Measurements from ENCODE around the gene RAPGEF6. TPM values are rescaled to one million over a fixed set of nuclear protein-coding genes. Genes with fewer than 3 reads are reported as not detected.
A peak's percentile ranks its signal among the peaks of the same experiment; 100 is the strongest.
"Not testable (repeated sequence)": the region's sequence is repeated elsewhere in the genome, so short reads cannot be mapped to it uniquely, and the experiment has no call there.

RAPGEF6 gene
- total RNA-seq, 1 donor from 2014 or later, result 29.1 TPM

DNA sequence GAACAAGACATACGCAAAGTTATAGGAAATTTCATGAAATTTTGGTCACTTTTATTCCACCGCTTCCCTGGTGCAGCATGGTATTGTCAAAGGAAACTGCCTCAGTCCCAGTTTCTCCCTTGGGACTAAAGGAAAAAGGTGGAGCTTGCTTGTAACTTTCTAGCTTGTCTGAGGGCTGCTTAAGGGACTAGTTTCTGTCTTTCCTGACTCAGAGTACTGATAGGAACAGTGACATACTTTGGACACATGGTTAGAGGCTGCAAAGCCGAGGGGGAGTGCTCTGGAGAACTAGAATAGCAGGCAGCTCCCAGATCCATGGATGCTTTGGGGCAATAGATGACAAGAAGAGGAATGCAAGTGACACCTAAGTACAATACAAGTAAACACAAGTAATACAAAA is 234.4 kb downstream of the RAPGEF6 start:
- Mint-ChIP-seq H3K4me1 (ENCODE audit: low read depth) (no peaks in the 10 kb centered on the region), H3K4me3 (ENCODE audit: low read depth) (no peak overlapping the region)

DNA sequence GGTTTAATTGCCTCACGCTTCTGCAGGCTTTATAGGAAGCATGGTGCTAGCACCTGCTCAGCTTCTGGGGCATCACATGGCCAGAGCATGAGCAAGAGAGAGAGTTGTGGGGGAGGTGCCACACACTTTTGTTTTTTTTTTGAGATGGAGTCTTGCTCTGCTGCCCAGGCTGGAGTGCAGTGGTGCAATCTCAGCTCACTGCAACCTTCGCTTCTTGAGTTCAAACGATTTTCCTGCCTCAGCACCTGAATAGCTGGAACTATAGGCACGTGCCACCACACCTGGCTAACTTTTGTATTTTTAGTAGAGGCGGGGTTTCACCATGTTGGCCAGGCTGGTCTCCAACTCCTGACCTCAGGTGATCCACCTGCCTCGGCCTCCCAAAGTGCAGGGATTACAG is 236.0 kb downstream of the RAPGEF6 start:
- Mint-ChIP-seq H3K9me3 (ENCODE audit: low read depth) (peaks cover 21% of the 10 kb centered on the region), H3K36me3 (ENCODE audit: insufficient read depth) (peaks cover 50% of the 10 kb centered on the region)
- H3K27ac Mint-ChIP-seq; H3K27me3 Mint-ChIP-seq; H3K4me3 Mint-ChIP-seq (ENCODE audit: low read depth); DNase-seq (ENCODE audit: low spot score, unreplicated experiment); H3K4me1 Mint-ChIP-seq (ENCODE audit: low read depth): not testable (repeated sequence)

More for the DNA sequence above, 234.4 kb downstream of the RAPGEF6 start:
- TF ChIP-seq, protein P1, sequence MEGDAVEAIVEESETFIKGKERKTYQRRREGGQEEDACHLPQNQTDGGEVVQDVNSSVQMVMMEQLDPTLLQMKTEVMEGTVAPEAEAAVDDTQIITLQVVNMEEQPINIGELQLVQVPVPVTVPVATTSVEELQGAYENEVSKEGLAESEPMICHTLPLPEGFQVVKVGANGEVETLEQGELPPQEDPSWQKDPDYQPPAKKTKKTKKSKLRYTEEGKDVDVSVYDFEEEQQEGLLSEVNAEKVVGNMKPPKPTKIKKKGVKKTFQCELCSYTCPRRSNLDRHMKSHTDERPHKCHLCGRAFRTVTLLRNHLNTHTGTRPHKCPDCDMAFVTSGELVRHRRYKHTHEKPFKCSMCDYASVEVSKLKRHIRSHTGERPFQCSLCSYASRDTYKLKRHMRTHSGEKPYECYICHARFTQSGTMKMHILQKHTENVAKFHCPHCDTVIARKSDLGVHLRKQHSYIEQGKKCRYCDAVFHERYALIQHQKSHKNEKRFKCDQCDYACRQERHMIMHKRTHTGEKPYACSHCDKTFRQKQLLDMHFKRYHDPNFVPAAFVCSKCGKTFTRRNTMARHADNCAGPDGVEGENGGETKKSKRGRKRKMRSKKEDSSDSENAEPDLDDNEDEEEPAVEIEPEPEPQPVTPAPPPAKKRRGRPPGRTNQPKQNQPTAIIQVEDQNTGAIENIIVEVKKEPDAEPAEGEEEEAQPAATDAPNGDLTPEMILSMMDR (IDR thresholded peaks at IDR 0.05; ENCODE audit: unreplicated experiment), result no peak
- DNase-seq (ENCODE audit: low spot score, unreplicated experiment), result no peak
- H3K36me3 Mint-ChIP-seq (ENCODE audit: insufficient read depth), result peaks cover 51% of the 10 kb centered on the region
- H3K27ac Mint-ChIP-seq, result peak overlapping the region; percentile 31
- H3K9me3 Mint-ChIP-seq (ENCODE audit: low read depth), result peaks cover 21% of the 10 kb centered on the region
- H3K27me3 Mint-ChIP-seq, result no peaks in the 10 kb centered on the region

DNA sequence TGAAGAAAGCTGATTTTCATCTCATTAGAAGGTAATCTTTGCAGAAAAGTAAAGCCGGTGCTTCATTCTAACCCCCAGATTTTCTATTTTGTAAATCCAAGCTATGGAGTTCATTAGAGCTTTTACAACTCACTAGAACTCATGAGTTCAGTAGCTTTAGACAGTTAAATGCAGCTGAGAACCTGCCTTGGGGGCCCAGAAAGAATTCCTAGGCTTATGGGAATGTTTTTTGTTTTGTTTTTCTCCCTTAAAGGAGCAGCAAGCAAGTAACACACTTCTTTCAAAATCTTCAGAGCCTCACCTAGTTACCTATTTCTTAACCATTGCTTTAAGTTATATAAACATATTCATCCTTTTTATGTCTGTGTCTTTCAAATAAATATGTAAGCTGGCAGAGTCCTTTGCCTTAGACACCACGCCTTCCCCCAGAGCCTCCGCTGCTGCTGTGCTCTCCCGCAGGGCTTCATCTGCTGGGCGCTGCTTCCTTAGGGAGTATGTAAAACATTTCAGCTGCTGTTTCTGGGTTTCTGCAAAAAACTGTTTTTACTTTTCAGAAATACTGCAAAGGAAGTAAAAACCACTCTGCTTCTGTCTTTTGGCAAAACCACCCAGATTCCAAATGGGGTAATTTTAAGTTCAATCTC is 238.3 kb downstream of the RAPGEF6 start:
- Mint-ChIP-seq H3K9me3 (ENCODE audit: low read depth) (peaks cover 6% of the 10 kb centered on the region), H3K4me3 (ENCODE audit: low read depth) (no peak overlapping the region), H3K4me1 (ENCODE audit: low read depth) (peaks cover 14% of the 10 kb centered on the region), H3K36me3 (ENCODE audit: insufficient read depth) (peaks cover 35% of the 10 kb centered on the region), H3K27ac (peak overlapping the region; percentile 65), H3K27me3 (no peaks in the 10 kb centered on the region)
- TF ChIP-seq, protein P1 (IDR thresholded peaks at IDR 0.05; ENCODE audit: unreplicated experiment), result no peak
- no peak for DNase-seq (ENCODE audit: low spot score, unreplicated experiment)

DNA sequence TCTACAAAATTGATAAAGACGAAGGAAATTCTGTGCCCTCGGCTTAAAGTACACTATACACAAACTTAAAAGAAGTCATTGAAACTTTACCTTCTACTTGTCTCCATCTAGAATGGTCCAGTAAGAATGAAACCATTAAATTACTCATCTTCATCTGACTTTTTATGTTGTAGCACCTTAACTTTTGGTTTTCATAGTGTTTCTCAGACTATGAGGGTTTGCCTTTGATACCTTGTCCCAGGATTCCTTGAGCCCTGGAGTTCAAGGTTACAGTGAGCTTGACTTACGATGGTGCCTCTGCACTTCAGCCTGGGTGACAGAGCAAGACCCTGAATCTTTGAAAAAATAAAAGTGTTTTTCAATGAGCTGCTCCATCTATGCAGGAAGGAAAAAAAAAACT is 239.0 kb downstream of the RAPGEF6 start:
- H3K27ac Mint-ChIP-seq, result no peak overlapping the region

DNA sequence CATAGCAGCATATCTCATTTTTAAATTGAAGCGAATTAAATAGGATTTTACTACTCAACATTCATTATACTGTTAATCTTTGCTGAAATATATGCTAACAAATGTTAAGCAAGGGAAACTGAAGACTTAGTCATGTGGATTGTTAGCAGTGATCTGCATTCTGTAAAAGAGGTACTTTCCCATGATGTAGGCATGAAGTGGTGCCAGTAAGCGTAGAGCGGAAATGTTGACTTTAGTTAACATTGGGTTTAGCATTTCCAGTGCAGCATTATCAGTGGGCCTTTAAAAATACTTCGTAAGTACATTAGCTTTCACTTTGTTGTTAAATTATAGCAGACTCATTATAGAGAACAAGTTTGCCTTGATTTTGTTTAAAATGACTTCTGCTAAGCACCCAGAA is 240.9 kb downstream of the RAPGEF6 start:
- no peaks in the 10 kb centered on the region for H3K27me3 Mint-ChIP-seq
- no peak overlapping the region for H3K4me3 Mint-ChIP-seq (ENCODE audit: low read depth)
- H3K36me3 Mint-ChIP-seq (ENCODE audit: insufficient read depth), result peaks cover 31% of the 10 kb centered on the region
- no peak overlapping the region for H3K27ac Mint-ChIP-seq
- DNase-seq (ENCODE audit: low spot score, unreplicated experiment), result no peak
- TF ChIP-seq, protein P1 (IDR thresholded peaks at IDR 0.05; ENCODE audit: unreplicated experiment), result no peak
- H3K4me1 Mint-ChIP-seq (ENCODE audit: low read depth), result peaks cover 14% of the 10 kb centered on the region
- H3K9me3 Mint-ChIP-seq (ENCODE audit: low read depth), result no peaks in the 10 kb centered on the region

More for the DNA sequence above, 239.0 kb downstream of the RAPGEF6 start:
- Mint-ChIP-seq H3K9me3 (ENCODE audit: low read depth) (peaks cover 6% of the 10 kb centered on the region), H3K36me3 (ENCODE audit: insufficient read depth) (peaks cover 34% of the 10 kb centered on the region), H3K4me3 (ENCODE audit: low read depth) (no peak overlapping the region), H3K27me3 (no peaks in the 10 kb centered on the region), H3K4me1 (ENCODE audit: low read depth) (peaks cover 14% of the 10 kb centered on the region)
- TF ChIP-seq, protein P1 (IDR thresholded peaks at IDR 0.05; ENCODE audit: unreplicated experiment), result no peak
- no peak for DNase-seq (ENCODE audit: low spot score, unreplicated experiment)

DNA sequence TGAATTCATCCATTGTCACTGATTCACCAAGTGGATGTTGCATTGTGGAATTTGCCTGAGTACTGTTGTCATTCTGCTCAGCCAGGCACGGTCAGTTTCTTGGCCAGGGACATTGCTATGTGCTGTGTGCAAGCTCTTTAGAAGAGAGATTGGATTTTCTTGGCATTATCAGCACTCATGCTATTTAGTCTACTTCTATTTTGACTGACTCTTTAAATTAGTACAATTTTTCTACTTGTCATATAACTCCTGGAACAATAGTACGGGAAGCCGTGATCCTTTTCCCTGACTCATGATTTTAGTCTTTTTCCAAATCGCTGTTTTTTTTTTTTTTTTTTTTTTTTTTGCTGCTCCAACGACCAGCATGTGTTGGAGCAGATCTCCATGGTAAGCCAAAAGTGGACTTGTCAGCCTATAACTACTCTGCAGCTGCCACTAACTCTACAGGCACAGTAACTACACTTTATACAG is 241.5 kb downstream of the RAPGEF6 start:
- H3K4me3 Mint-ChIP-seq (ENCODE audit: low read depth), result no peak overlapping the region
- TF ChIP-seq, protein P1 (IDR thresholded peaks at IDR 0.05; ENCODE audit: unreplicated experiment), result no peak
- no peaks in the 10 kb centered on the region for H3K27me3 Mint-ChIP-seq
- DNase-seq (ENCODE audit: low spot score, unreplicated experiment), result no peak
- H3K9me3 Mint-ChIP-seq (ENCODE audit: low read depth), result no peaks in the 10 kb centered on the region
- peaks cover 28% of the 10 kb centered on the region for H3K36me3 Mint-ChIP-seq (ENCODE audit: insufficient read depth)
- no peak overlapping the region for H3K27ac Mint-ChIP-seq
- H3K4me1 Mint-ChIP-seq (ENCODE audit: low read depth), result peaks cover 14% of the 10 kb centered on the region
